T1000 (cell line): Measurements from ENCODE around the gene EGR2.
"Not testable (repeated sequence)": the region's sequence is repeated elsewhere in the genome, so short reads cannot be mapped to it uniquely, and the experiment has no call there.

Experiments
- DNase-seq: peaks from one replicate; lab custom pipeline; 2025; ENCODE audit warnings: mixed read lengths; lab: John Stamatoyannopoulos, UW

The EGR2 gene

DNA sequence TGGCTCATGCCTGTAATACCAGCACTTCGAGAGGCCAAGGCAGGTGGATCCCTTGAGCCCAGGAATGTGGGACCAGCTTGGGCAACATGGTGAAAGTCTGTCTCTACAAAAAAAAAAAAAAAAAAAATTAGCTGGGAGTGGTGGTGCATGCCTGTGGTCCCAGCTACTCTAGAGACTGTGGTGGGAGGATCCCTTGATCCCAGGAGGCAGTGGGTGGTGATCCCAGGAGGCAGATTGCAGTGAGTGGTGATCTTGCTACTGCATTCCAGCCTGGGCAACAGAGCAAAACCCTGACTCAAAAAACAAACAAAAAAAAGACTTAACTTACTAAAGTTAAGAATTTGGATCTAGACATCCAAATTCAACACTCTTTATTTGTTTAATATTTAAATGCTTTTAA, 21.9 kb downstream of the EGR2 start:
- DNase-seq = no peak

DNA sequence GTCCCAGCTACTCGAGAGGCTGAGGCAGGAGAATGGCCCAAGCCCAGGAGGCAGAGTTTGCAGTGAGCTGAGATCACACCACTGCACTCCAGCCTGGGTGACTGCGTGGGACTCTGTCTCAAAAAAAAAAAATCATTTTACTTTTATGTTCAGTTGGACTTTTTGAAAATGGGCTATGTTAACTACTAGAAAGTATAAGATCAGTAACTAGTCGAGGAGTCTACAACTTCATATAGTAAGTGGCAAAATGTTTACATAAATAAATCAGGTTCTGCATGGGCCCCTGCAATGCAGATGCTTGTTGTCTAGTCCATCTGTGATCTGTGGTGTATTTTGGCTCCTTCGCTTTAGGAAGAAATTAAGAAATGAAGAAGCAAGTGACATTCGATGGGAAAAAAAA, 23.9 kb downstream of the EGR2 start:
- no peak for DNase-seq

DNA sequence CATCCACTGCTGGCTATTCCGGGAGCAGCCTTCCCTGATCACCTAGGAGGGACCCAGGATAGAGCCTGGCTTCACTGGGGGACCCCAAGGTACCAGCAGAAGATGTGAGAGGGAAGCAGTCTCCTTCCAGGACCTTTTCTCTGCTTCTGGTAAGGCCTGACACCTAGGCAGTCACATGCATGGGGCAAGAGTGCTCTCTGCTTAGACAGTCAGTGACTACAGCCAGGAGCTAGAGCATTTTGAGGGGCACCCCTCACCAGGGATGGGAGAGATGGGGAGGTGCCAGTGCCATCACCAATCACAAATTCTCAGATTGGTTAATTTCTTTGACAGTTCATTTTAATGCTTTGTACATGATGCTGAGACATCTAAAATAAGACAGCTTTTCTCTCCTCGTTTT, 25.6 kb downstream of the EGR2 start:
- DNase-seq = no peak

- no peak for DNase-seq
Measured at GRCh38 chr10:62790019-62790555, 26.1 kb downstream of the EGR2 start.

GRCh38 chr10:62788861-62789467, 27.2 kb downstream of the EGR2 start:
- DNase-seq = no peak

- not testable (repeated sequence) for DNase-seq
Measured at GRCh38 chr10:62788285-62788684, 27.9 kb downstream of the EGR2 start.

- DNase-seq = not testable (repeated sequence)
Measured at GRCh38 chr10:62784537-62784936, 31.6 kb downstream of the EGR2 start.

- peak; percentile 20 for DNase-seq
Measured at GRCh38 chr10:62779487-62780248, 36.5 kb downstream of the EGR2 start.

DNA sequence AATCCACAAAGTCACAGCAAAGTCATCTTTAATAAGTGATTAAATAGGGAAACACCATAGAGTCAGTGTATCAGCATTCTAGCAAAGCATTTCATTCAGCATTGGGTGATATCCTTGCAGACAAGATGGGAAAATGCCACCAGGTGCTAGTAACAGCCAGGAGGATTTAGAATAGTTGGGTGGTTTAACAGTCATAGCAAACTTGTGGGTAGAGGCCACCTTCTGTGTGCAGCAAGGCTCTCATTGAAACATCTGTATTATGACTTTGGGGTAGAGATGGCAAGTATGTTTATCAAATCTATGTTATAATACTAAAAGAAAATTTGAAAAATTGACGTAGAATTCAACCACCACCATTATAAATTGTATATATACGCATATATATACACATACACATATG, 38.0 kb downstream of the EGR2 start:
- DNase-seq = no peak

DNA sequence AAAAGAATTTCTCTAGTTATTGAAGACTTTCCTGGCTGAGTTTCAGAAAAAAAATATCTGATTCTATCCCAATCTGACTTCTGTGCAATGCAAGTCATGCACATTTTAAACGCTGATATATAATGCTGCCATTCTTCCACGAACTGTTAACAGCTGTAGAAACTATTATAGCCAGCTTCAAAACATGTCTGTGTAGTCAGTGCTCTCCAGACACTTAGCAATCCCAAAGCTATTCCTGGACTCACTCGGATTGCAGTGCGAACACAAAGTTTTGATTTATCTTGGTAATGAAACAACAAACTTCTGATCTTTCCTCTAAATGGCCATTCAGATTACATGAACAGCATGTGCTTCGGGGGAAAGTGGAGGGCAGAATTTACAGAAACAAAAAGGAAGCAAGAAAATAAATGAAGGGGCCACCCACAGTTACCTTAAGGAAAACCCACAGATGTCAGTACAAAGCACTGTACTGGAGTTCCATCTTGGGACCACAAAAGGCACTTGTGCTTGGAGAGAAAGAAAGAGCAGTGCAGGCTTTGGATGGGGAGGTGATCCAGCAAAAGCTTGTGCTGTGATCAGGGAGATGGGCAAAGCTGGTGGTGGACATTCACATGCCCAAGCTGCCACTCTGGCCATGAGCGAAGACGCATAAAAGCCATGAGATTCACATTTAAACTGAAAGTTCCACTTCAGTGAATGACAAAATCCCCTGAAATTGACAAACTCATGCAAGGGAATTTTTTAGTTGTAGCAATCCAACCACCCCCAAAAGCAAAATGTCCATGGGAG, 43.8 kb downstream of the EGR2 start:
- DNase-seq = no peak

- no peak for DNase-seq
Measured at GRCh38 chr10:62769574-62770242, 46.5 kb downstream of the EGR2 start.

- DNase-seq = no peak
Measured at GRCh38 chr10:62766386-62766785, 49.8 kb downstream of the EGR2 start.

DNA sequence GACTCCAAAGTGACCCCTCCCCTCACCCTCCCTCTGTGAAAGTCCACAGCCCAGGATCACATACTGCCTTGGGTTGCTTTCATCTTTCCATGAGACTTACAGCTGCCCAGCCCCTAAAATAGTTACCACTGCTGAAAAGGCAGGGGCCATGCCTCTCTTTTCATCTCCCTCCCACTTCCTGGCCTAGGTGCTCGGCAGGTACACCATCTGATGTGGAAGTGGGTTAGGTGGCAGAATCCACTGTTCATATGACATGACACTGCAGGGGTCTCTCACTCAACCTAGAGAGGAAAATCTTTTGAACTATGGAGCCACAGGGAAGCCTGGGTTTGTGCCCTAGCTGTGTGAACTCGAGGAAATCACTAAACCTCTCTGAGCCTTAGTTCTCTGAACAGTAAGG, 50.4 kb downstream of the EGR2 start:
- DNase-seq = no peak

- DNase-seq = no peak
Measured at GRCh38 chr10:62764011-62764410, 52.2 kb downstream of the EGR2 start.

GRCh38 chr10:62763155-62763554, 53.0 kb downstream of the EGR2 start:
- DNase-seq = no peak
